Activated effector memory CD4-positive, alpha-beta T cell treated with Interleukin-2 at 50 U/mL for 16 hours (primary cell): ENCODE data around the gene NPNT.
"Not testable (repeated sequence)": the region's sequence is repeated elsewhere in the genome, so short reads cannot be mapped to it uniquely, and the experiment has no call there.

ENCODE experiments used
- DNase-seq: peaks from one replicate; pipeline ENCODE4 v3.0.0-alpha.2; 2020

NPNT gene, protein sequence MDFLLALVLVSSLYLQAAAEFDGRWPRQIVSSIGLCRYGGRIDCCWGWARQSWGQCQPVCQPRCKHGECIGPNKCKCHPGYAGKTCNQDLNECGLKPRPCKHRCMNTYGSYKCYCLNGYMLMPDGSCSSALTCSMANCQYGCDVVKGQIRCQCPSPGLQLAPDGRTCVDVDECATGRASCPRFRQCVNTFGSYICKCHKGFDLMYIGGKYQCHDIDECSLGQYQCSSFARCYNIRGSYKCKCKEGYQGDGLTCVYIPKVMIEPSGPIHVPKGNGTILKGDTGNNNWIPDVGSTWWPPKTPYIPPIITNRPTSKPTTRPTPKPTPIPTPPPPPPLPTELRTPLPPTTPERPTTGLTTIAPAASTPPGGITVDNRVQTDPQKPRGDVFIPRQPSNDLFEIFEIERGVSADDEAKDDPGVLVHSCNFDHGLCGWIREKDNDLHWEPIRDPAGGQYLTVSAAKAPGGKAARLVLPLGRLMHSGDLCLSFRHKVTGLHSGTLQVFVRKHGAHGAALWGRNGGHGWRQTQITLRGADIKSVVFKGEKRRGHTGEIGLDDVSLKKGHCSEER

DNA sequence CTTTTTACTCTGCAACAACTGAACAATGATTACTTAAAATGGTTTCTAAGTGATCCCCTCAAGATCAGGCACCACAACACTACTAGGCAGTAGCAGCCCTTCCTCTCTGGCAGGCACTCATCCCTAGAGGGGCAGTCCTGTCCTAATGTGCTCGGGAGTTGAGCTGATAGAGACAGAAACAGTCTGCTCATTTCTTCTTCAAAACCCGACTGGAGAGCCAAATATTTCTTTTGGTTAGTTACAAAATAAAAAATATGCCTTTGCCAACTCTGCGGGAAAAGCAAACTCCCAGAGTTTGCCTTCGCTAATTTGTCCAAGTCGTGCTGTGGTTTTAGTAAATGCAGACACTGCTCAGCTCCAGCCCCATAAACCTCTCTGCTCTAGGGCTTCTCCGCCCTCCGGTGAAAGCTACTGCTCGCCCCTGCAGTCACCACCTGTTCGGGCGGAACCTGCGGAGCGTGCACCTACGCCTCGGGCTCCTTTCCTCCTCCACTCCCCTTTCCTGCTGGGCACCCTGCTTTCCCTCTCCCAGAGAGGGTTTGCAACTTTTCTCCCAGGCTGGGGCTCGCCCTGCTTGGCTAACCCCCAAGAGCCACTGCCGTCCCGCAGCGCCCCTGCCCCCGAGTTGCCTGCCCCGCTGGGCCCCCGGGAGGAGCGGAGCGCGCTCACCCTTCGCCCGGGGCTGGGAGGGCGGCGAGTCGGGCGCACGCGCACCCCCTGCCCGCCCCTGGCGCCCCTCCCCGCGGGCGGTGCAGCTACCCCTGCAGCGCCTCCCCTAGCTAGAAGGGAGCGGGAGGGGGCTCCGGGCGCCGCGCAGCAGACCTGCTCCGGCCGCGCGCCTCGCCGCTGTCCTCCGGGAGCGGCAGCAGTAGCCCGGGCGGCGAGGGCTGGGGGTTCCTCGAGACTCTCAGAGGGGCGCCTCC lies at the start of gene NPNT:
NPNT (plus strand) TSS at position 812 of the 923 bp plus-strand sequence. CDS start 182 bp downstream, outside the sequence.
- DNase-seq = no peak

GRCh38 chr4:105845559-105845958 lies 49.7 kb upstream of the NPNT start:
- DNase-seq = no peak

GRCh38 chr4:105848359-105848758 lies 46.9 kb upstream of the NPNT start:
- not testable (repeated sequence) for DNase-seq

GRCh38 chr4:105851196-105851595 lies 44.1 kb upstream of the NPNT start:
- DNase-seq = no peak

GRCh38 chr4:105852230-105852629 lies 43.0 kb upstream of the NPNT start:
- DNase-seq = not testable (repeated sequence)

- no peak for DNase-seq
Measured at GRCh38 chr4:105858466-105859040, 36.7 kb upstream of the NPNT start.

DNA sequence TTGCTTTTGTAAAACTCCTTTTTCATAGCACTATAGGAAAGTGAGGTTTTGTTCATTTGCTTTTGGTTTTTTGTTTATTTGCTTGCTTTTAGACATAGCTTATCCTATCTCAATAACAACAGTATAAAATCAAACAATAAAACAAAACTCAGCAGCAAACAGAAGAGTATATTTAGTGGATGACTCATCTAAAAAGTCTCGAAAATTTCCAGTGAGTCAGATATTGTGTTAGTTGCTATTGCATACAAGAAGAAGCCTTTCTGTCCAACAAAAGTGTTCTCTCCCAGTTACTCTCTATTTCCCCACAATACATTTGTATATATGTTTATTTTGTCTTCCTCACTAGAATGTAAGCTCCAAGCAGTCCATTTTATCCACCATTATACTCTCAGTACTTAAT lies 36.0 kb upstream of the NPNT start:
- DNase-seq = no peak

DNA sequence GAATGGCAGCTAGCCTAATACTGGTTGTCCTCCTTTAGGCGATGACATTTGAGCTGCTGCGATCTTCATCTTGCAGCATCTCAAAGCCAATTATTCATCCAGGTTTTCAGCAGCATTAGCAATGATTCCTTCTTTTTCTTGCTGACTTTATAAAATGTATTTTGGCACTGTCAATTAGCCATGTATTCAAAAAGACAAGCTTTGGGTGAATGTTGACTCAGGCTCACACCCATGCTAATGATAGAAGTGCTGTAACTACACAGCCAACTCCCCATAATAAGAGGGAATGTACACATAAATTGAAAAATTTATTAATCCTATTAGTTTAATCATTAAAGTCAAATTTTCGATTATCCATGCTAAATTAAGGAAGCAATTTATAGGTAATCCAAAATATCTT lies 24.3 kb upstream of the NPNT start:
- no peak for DNase-seq

- DNase-seq = no peak
Measured at GRCh38 chr4:105871997-105872396, 23.3 kb upstream of the NPNT start.

DNA sequence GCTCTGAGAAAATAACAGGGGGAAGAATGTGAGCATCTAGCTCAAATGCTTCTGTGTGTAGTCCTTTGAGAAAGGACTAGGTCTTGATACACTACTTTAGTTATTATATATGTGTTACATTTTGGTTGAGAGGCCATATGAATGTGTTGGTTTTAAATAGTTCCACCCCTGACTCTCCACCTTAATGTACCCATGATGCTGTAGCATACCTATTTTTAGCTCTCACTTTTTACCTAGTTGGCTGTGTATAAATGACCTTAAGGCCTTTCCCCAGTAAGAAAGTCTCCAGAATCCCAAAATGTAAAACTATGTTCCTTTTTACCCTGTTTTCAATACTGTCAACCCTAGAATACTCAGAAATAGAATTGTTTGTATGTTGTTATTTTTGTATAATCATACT lies 20.0 kb upstream of the NPNT start:
- no peak for DNase-seq

DNA sequence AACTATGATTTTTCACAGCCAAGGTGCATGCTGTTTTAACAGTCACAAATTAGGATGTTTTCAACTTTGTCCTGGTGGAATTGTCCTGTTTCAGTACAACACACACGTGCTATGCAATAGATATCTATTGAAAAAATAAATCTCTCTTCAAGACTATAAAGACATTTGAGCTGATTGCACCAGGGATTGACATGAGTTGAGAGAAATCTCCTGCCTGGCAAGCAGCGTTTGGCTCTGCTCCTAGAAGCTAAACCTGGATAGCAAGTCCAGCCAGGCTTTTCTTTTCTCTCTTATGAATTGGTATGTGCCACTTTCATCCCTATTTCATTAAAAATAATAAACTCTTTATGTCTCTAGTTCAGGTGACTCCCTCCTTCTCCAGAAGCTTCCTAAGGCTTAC lies 16.6 kb upstream of the NPNT start:
- DNase-seq = no peak

- DNase-seq = no peak
Measured at GRCh38 chr4:105887508-105887907, 7.8 kb upstream of the NPNT start.

DNA sequence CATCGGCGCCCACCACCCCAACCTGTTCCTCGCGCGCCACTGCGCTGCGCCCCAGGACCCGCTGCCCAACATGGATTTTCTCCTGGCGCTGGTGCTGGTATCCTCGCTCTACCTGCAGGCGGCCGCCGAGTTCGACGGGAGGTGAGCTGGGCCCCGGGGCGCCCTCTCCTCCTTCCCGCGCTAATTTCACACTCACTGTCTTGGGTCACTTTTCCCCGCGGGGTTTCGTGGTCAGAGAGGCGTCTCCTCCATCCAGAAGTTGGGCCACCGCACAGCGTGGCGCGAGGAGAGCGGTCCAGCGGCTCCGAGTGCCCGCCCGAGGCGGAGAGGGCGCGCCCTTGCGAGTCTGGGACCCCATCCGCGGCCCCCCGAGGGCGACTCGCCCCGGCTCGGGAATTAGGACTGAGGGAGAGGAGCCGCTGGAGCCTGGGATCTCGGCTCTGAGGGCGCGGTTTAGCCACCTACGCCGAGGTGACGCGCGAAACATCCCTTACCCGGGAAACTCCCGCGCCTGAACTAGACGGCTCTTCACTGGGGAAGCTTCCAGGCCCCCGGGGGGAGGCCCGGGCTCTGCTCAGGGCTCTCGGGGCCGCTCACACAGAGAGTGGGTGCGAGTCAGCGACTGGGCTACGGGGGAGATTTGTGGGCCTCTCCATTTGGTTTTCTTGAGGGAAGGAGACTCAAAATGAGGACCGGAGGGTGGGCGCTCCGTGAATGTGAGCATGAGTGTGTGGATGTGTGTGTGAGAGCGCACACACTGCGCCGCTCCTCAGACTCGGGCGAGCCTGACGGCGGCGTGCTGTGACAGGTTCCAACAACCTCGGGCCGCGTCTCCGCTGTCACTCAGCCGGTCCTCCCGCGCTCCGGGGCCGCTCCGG lies 551 bp downstream of the NPNT start:
- DNase-seq = no peak

GRCh38 chr4:105896461-105896942 lies 1.2 kb downstream of the NPNT start:
- DNase-seq = no peak

GRCh38 chr4:105896984-105897775 lies 1.9 kb downstream of the NPNT start:
- DNase-seq = no peak

DNA sequence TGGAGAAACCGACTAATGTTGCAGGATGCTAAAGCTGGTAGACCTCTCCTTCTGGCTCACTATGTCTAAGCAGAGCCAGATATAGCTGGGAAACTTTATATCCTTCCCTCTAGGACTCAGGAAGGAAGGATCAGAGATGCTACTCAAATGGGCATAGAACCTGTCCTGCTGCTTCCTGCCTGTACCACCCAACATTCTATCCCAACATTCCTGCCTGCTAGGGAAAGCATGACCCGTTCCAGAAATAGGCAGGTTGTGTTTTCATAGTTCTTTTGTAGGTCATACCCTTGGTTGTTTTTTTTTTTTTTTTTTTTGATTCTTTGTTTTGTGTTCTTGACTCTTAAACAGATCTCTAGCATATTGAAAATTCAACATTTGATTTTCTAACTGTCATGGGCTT lies 5.3 kb downstream of the NPNT start:
- DNase-seq = no peak

- DNase-seq = no peak
Measured at GRCh38 chr4:105902550-105903262, 7.4 kb downstream of the NPNT start.

DNA sequence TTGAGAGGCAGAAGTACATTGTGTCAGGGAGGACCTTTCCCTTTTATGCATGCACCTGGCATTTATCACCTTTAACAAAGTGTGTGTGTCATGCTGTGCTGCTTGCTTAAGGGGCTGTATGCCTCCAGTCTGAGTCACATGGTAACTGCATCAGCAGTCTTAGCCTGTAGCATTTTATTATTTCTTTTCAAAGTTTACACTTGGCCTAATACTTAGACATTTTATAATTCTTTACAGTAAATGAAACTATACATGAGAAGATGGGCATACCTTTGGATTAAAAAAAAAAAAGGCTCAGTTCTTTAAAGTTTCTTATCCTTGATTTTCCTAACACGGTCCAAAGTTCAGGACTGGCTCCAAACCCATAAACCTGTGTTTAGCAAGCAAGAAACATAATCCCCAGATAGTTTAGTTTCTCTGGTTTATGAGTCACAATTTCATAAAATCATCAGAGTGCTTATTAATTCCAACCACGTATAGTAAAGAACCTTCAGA lies 14.6 kb downstream of the NPNT start:
- DNase-seq = no peak

DNA sequence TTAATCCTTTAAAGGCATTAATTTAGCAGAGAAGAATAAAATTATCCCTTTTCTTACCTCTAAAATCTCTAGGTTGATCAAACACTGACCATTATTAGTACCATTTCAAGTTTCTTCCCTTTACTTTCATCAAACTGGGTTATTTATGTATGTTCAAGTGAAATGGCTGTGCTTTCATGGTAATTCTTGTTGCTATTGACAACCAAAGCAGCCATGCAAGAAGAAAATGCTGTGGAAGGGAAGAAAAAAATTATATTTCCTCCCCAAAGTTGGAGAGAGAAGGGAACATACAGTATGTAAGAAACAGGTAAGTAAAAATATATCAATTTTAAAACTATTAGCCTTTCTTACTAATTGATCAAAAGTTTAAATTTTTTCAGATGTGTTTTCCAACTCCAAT lies 16.2 kb downstream of the NPNT start:
- DNase-seq = no peak

GRCh38 chr4:105912633-105913032 lies 17.4 kb downstream of the NPNT start:
- no peak for DNase-seq
